SK-N-DZ (cell line): ENCODE results near the gene CCDC91.

ENCODE experiments used
- DNase-seq: peaks from one replicate; pipeline ENCODE4 v3.0.0-alpha.2; 2015; ENCODE audit warnings: low spot score
- small RNA-seq, 2 experiments: library from RNA; depleted of rRNA; stranded (forward); fragments of <200 nt; gene quantifications; one replicate each; pipeline ENCODE3, GENCODE V24; 2014

Gene CCDC91

DNA sequence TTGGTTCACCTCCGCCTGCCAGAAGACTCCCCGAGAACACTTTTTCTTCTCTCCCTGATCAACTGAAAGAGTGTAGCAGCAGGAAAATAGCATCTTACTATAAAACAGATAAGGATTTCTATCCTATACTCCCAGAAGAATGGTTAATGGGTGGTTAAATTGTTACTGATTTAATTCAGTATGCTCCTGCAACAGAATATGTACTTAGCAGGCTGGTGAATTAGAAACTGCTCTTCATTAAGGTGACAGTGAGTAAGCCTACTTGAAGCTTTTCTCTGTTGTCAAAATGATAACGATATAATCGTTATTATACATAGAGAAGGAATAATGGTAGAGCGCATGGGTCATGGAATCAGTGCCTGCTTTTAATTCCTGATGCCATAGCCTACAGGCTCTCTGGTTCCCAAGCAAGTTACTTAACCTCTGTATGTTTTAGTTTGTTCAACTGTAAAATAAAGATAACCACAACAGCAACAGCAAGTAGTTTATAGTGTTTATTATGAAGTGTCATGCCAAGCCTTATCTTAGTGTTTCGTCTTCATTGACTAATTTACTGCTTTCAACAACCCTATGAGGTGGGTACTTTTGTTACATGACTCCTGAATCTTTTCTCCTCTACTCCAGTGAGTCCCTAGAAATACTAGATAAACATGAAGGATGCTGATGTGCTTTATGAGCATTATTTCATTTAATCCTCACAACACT is 392.6 kb downstream of the CCDC91 start:
- peak; percentile 56 for DNase-seq

- no peak for DNase-seq
Observed at GRCh38 chr12:28583701-28584261, 393.5 kb downstream of the CCDC91 start.

- no peak for DNase-seq
Observed at GRCh38 chr12:28585146-28585545, 394.9 kb downstream of the CCDC91 start.

- DNase-seq, result no peak
Observed at GRCh38 chr12:28586481-28586880, 396.2 kb downstream of the CCDC91 start.

GRCh38 chr12:28591831-28592230 is 401.6 kb downstream of the CCDC91 start:
- DNase-seq, result no peak

Small RNAs within 50 kb of the gene (small RNA-seq; reads per million reads assigned to genes)
- 0.26 to 63.6 reads per million in 2 experiments for gene RNA5SP355
- 0 reads per million in 2 experiments for gene RNU4-54P
